ENCODE data around the gene KANSL1.

Gene KANSL1

DNA sequence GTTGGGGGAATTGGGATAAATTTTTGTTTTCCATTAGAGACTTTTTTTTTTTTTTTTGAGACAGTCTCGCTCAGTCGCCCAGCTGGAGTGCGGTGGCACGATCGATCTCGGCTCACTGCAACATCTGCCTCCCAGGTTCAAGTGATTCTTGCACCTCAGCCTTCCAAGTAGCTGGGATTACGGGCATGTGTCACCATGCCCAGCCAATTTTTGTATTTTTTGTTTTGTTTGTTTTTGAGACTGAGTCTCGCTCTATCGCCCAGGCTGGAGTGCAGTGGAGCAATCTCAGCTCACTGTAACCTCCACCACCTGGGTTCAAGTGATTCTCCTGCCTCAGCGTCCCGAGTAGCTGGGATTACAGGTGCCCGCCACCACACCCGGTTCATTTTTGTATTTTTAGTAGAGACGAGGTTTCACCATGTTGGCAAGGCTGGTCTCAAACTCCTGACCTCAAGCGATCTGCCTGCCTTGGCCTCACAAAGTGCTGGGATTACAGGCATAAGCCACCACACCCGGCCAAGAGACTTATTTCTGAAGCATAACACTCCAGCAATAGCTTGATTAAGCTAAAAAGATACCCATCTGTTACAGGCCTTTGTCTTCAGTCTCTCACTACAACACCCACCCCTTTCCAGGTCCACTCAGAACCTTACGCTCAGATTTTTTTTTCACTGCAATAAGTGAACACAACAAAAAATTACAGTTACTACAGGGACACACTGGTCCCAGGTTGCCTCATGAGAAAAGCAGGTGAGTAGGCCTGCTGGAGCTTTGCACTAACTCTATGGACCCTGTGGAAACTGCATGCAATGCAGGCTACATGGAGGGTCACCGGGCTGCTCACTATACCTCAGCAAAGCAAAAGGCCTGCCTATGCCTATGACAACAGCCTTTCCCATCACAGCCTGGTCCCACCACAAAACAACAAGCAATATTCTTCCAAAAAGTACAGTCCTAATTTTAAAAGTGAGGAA, 34.6 kb downstream of the KANSL1 start:
- DNase-seq (ENCODE audit: low read depth), result no peak
- TF ChIP-seq MYC (IDR thresholded peaks at IDR 0.05; ENCODE audit: low read depth, low read length), result no peak
- TF ChIP-seq POLR2A (IDR thresholded peaks at IDR 0.05; ENCODE audit: extremely low read depth, insufficient read length), result no peak
- no peak overlapping the region for H3K4me3 ChIP-seq (ENCODE audit: low read depth, low read length)

DNA sequence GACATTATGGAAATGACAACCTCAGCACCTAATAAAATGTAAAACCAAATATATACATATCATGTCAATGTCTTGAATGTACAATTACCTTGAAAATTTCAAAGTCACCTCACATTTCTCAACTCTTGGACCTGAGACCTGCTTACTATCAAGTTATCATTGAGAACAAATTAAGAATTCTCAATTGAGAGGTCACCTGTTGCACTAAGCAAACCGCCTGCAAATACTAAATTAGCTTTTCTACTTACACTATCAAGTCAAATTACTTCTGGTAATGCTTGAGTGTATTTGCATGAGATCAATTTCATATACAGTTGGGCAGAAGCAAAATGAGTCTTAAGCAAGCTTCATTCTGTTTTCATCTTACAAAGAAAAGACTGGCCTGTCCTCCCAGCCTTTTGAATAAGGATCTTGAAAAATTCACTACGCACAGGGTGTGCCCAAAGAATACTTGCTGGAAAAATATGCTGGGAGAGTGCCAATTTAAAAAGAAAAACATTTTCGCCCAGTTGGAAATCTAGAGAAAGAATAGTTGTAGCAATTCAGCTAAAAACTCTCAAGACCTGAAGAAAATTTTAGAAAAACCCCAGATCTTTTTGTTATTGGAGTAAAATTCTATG, 35.7 kb downstream of the KANSL1 start:
- no peak for DNase-seq (ENCODE audit: low read depth)
- TF ChIP-seq, protein P1, sequence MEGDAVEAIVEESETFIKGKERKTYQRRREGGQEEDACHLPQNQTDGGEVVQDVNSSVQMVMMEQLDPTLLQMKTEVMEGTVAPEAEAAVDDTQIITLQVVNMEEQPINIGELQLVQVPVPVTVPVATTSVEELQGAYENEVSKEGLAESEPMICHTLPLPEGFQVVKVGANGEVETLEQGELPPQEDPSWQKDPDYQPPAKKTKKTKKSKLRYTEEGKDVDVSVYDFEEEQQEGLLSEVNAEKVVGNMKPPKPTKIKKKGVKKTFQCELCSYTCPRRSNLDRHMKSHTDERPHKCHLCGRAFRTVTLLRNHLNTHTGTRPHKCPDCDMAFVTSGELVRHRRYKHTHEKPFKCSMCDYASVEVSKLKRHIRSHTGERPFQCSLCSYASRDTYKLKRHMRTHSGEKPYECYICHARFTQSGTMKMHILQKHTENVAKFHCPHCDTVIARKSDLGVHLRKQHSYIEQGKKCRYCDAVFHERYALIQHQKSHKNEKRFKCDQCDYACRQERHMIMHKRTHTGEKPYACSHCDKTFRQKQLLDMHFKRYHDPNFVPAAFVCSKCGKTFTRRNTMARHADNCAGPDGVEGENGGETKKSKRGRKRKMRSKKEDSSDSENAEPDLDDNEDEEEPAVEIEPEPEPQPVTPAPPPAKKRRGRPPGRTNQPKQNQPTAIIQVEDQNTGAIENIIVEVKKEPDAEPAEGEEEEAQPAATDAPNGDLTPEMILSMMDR (IDR thresholded peaks at IDR 0.05; ENCODE audit: low read depth, low read length), result no peak
- TF ChIP-seq, protein P2, sequence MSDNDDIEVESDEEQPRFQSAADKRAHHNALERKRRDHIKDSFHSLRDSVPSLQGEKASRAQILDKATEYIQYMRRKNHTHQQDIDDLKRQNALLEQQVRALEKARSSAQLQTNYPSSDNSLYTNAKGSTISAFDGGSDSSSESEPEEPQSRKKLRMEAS (IDR thresholded peaks at IDR 0.05; ENCODE audit: low read depth, low read length), result no peak
- no peak for TF ChIP-seq MYC (IDR thresholded peaks at IDR 0.05; ENCODE audit: low read depth, low read length)
- TF ChIP-seq POLR2A (IDR thresholded peaks at IDR 0.05; ENCODE audit: extremely low read depth, insufficient read length), result no peak
- H3K4me3 ChIP-seq (ENCODE audit: low read depth, low read length), result no peak overlapping the region

DNA sequence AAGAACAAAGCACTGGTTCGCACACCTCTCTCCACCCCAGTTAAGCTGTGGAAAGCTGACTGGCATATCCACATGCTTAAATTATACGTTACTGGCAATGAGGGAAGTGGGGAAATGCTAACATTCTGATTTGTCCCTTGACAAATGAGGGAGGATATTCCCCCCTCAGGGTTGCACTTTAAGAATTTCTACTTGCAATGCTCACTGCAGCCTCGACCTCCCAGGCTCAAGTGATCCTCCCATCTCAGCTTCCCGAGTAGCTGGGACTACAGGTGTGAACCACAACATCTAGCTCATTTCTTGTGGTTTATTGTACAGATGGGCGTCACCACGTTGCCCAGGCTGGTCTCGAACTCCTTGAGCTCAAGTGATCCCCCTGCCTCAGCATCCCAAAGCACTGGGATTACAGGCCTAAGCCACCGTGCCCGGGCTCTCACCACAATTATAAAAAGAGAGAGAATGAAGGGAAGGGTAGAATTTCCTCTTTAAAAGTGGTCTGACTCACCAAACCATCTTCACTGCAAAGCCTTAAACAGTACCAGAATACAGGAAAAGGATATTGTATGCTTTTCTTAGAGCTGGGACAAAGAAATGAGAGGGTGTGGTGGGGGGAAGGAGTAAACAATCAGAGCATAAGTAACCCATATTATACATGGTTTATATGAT, 38.9 kb downstream of the KANSL1 start:
- TF ChIP-seq, protein P1 (IDR thresholded peaks at IDR 0.05; ENCODE audit: low read depth, low read length), result no peak
- TF ChIP-seq POLR2A (IDR thresholded peaks at IDR 0.05; ENCODE audit: extremely low read depth, insufficient read length), result no peak
- TF ChIP-seq, protein P2 (IDR thresholded peaks at IDR 0.05; ENCODE audit: low read depth, low read length), result no peak
- no peak for TF ChIP-seq MYC (IDR thresholded peaks at IDR 0.05; ENCODE audit: low read depth, low read length)
- DNase-seq (ENCODE audit: low read depth), result peak; percentile 49
- H3K4me3 ChIP-seq (ENCODE audit: low read depth, low read length), result no peak overlapping the region

DNA sequence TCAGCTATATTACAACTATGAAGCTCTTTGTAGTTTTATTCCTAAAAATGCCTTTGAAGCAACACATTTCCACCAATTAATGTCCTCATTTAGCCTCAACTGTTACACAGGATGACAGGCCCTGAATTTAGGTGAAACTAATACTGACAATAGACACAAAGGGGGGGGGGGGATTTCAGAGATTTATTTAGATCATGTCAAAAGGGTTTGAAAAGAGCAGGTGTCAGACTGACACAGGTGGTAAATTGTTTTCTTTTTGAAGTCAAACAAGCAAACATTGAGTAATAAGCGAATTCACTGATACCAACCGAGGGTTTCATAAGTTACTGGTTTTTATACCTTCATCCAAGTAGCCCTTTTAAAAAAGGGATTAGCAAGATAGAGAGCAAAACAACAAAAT, 40.8 kb downstream of the KANSL1 start:
- no peak overlapping the region for H3K4me3 ChIP-seq (ENCODE audit: low read depth, low read length)
- TF ChIP-seq MYC (IDR thresholded peaks at IDR 0.05; ENCODE audit: low read depth, low read length) (no peak), POLR2A (IDR thresholded peaks at IDR 0.05; ENCODE audit: extremely low read depth, insufficient read length) (no peak)
- TF ChIP-seq, protein P1 (IDR thresholded peaks at IDR 0.05; ENCODE audit: low read depth, low read length), result no peak
- TF ChIP-seq, protein P2 (IDR thresholded peaks at IDR 0.05; ENCODE audit: low read depth, low read length), result no peak
- DNase-seq (ENCODE audit: low read depth), result no peak

DNA sequence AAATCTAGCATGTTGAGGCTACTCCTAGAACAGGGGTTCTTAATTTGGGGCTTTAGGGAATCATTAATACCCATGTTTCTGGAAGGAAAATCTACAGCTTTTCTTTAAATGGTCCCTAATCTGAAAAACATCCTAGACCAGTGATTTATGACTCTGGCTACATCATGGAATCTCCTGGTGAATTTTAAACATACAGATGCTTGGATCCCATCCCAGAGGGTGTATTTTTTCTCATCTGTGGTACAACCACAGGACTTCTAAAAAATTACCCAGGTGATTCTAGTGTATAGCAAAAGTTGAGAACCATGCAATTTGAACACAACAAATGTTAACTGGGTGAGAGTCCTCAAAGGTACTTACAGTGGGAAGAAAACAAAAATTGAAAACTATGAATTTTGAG, 41.5 kb downstream of the KANSL1 start:
- DNase-seq (ENCODE audit: low read depth), result no peak
- no peak overlapping the region for H3K4me3 ChIP-seq (ENCODE audit: low read depth, low read length)
- TF ChIP-seq, protein P1 (IDR thresholded peaks at IDR 0.05; ENCODE audit: low read depth, low read length), result no peak
- TF ChIP-seq POLR2A (IDR thresholded peaks at IDR 0.05; ENCODE audit: extremely low read depth, insufficient read length) (no peak), MYC (IDR thresholded peaks at IDR 0.05; ENCODE audit: low read depth, low read length) (no peak)
- TF ChIP-seq, protein P2 (IDR thresholded peaks at IDR 0.05; ENCODE audit: low read depth, low read length), result no peak

Measured in NB4 (cell line).